GM21786 (cell line): ENCODE measurements around the gene CCDC106.
A peak's percentile ranks its signal among the peaks of the same experiment; 100 is the strongest.

Experiments used
- ATAC-seq: cut with Tn5 transposase; IDR thresholded peaks from one replicate; pipeline ENCODE4 v1.9.1; 2021; ENCODE audit not compliant: unreplicated experiment

Gene CCDC106

GRCh38 chr19:55667006-55667381 lies 19.0 kb downstream of the CCDC106 start:
- ATAC-seq = no peak

GRCh38 chr19:55667511-55667910 lies 19.5 kb downstream of the CCDC106 start:
- no peak for ATAC-seq

DNA sequence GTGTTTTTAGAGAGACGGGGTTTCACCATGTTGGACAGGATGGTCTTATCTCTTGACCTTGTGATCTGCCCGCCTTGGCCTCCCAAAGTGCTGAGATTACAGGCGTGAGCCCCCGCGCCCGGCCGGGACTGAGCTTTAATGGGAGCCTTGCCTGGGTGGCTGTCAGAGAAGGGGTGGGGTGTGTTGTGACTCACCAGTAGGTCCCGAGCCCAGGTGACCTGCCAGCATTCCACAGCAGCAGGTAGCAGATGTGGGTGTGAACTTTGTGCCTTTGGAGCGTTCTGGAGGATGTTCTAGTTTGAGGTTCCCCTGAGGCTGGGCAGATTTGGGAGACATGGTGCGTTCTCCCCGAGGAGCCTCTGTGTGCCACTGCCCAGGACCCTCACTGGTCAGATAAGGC lies 19.9 kb downstream of the CCDC106 start:
- ATAC-seq = no peak

- ATAC-seq = no peak
Observed at GRCh38 chr19:55668603-55669348, 20.8 kb downstream of the CCDC106 start.

DNA sequence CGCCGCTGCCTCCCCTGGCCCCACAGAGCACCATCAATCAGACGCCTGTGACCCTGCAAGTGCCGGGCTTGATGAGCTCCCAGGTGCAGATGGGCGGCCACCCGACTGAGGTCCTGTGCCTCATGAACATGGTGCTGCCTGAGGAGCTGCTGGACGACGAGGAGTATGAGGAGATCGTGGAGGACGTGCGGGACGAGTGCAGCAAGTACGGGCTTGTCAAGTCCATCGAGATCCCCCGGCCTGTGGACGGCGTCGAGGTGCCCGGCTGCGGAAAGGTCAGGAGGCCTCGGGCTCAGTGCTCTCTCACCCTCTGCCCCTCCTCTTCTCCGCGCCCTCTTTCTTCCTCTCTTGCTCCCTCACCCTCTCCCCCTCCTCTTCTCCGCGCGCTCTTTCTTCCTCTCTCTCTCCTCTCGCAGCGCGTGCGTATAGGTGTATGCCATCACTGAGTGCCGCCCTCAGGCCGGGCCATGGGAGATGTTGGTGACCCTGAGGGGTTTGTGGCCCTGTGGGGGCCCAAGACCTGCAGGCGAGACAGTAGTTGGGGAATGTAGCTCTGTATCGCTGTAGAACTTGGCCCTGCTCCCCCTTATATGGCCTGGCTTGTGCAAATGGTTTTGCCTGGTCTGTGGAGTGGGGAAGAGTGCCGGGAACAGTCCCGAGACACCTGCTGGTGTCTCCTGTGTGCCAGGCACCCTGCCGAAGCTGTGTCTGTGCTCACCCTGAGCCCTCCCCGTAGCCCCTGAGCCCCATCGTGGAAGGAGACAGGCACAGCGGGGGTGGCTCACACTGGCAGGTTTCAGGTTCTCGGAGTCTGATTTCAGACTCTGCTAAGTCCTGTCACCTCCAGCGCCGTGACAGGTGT lies 21.6 kb downstream of the CCDC106 start:
- no peak for ATAC-seq

DNA sequence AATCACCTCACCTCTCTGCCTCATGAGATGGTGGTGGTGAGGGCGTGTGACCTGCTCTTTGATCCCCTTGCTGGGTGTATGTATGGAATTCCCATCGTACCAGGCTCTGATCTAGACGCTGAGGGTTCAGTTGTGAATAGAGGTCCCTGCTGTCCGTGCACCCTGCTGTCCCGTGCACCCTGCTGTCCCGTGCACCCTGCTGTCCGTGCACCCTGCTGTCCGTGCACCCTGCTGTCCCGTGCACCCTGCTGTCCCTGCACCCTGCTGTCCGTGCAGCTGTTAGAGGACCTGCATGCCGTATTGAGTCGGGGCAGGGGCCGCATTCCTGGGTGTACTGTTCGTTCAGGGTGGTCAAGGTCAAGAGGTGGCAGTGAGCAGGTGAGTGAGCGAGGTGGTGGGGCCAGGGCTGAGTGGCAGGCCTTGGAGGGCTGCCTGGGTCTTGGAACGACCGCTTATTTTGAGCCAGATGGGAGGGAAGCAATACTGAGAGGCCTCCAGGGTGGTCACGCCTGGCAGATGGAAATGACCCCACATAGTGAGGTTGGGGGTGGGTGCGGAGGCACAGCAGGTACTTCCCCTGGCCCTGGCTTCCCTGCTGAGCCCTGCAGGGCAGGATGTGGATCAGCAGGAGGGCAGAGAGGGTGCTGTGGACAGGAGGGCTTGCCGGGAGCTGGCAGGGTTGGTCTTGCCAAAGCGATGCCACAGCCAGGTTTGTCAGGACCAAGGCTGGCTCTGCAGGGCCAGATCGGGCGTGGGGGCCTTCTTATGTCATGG lies 22.5 kb downstream of the CCDC106 start:
- ATAC-seq = no peak

GRCh38 chr19:55671054-55671378 lies 23.0 kb downstream of the CCDC106 start:
- no peak for ATAC-seq

DNA sequence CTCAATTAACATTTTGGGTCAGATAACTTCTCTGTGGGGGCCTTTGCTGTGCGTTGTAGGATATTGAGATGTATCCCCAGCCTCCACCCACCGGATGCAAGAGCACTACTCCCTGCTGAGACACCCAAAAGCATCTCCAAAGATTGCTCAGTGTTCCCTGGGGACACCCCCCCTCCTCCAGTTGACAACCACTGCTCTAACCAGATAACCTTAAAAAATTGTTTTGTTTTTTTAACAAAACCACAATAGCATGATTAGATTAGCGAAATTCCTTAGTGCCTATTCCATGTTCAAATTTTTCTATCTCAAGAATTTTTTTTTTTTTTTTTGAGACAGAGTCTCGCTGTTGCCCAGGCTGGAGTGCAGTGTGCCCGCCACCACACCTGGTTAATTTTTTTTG lies 24.4 kb downstream of the CCDC106 start:
- no peak for ATAC-seq

- no peak for ATAC-seq
Observed at GRCh38 chr19:55673465-55673864, 25.5 kb downstream of the CCDC106 start.

DNA sequence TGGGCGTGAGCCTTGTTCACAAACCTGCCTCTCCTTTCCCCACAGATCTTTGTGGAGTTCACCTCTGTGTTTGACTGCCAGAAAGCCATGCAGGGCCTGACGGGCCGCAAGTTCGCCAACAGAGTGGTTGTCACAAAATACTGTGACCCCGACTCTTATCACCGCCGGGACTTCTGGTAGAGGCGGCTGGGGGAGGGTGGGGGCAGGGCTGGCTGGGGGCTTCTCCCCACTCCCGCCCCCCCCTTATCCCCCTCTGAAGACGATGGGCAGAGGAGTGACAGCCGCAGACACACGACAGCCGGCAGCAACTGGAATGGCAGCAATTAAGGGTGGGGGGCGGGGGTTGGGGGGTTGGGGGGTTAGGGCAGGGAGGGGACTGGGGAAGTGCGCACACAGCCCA lies 25.9 kb downstream of the CCDC106 start:
- no peak for ATAC-seq

DNA sequence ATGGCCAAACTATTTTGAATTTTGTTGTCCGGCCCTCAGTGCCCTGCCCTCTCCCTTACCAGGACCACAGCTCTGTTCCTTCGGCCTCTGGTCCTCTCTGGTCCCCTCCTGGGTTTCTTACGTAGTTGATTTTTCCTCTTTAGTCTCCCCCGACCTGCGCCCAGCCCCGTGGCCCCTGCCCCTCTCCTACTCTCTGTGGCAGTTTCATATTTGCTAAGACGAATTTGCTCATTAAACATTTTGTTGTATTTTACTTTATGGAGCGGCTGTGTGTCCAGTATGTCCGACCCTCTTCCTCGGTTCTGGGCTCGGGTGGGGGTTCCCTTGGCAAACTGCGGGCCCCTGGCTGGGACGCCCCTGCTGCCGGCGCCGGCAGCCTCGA lies 26.4 kb downstream of the CCDC106 start:
- no peak for ATAC-seq

- peak; percentile 44 for ATAC-seq
Observed at GRCh38 chr19:55674841-55675660, 27.0 kb downstream of the CCDC106 start, which contains the start of gene EPN1. Gene EPN1, plus strand, starts transcription at chr19:55675226. Its CDS starts 3,402 bp downstream, at chr19:55678628.

DNA sequence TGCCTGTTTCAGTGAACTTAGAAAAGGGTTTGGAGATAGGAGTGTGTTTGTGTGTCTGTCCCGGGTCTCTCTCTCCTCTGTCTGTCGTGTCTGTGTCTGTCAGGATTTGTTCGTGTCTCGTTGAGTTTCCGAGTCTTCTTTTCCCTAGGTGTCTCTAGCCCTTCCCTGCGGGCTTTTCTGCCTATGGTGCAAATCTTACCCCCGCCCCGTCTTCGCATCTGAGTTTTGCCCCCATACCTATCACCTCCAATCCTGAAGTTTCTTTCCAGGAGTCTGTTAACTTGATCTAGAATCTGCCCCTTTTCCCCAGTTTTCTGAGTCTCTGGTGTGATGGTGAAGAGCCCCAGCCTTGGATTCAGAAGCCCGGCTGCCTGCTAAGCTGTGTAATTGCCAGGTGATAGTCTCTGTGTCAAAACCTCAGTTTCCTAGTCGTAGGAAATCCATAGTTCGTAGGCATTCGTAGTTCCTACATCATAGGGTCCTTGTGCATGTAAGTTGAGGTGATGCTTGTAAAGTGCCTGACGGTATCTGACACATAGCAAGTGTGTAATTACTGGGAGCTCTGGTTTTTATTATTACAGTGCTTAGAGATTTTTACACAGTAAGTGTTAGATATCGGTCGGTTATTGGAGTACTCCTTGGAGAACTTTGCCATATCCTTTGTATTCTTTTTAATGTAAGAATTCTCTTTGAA lies 27.8 kb downstream of the CCDC106 start:
- no peak for ATAC-seq

DNA sequence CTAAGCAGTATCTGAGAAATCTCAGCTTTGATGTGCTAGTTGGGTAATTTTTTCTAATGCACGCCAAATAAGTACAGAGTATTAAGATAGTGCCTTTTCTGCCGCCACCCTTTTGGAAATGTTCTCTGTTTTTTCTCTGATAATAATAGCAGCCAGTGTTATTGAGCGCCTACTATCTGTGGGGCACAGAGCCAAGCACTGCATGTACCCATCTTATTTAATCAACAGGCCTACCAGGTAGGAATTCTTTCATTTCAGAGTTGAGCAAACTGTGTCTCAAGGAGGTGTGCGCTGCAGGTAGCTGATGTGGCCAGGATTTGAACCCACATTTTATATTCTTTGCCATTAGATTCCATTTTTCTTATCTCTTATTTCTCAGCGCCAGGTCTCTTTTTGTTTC lies 28.4 kb downstream of the CCDC106 start:
- ATAC-seq = no peak

- ATAC-seq = no peak
Observed at GRCh38 chr19:55676889-55677505, 29.0 kb downstream of the CCDC106 start.

DNA sequence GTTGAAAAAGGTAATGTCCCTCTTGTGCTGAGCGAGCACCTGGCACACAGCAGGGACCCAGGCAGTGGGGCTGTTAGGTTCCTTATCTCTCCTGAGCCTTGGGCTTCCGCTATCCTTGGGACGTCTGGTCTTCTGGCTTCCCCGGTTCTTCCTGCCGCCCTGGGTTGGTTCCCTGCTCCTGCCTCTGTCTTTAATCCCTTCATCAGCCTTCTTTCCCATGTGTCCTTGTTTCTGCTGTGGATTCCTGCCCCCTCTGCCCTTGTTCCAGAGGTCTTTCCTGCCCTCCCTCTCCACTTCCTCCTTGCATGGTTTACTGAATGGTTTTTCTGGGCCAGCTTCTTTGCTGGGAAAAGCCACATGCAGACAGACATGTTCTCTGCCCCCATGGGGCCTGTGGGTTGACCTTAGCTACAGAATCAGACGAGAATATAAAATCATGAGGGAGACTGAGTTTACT lies 29.6 kb downstream of the CCDC106 start:
- ATAC-seq = no peak

GRCh38 chr19:55678121-55678671 lies 30.2 kb downstream of the CCDC106 start:
- ATAC-seq = peak; percentile 77

DNA sequence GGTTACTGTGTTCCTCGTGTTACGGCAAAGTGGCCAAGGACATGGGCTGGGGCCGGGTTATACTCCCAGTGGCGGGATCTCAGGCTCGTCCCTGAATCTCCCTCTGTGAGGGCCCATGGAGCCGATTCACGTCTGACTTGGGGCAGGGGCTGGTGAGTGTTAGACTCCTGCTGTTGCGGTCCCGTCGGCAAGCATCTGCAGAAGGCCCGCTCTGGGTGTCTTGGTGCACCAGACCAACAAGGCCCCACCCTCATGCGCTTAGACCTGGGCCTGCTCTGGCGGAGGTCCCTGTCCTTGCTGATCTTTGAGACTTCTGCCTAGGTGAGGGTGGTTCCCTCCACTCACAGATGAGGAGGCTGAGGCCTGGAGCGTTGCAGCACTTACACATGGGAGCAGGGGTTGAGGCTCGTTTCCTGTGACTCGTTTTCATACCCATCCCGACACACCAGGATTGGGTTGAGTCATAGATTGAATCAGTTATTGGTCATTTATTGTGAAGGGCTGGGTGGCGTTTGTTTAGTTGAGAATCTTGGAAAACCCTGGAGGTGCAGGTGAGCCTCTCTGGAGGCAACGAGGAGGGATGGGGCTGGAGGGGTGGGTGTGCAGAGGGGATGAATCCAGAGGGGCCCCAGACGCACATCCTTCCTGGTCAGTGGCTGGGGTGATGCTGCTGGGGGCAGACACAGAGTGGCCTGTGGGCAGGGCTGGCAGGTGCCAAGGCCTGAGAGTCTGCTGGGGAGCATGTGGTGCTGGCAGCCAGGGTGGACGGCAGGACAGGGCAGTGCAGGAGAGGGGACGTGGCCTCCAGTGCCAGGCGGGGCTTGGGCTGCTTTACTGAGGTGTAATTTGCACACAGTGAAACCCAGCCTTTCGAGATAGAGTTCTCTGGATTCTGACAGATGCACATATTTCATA lies 31.6 kb downstream of the CCDC106 start:
- no peak for ATAC-seq
